Measurements from ENCODE around the gene HEXA. TPM values are rescaled to one million over a fixed set of nuclear protein-coding genes. Genes with fewer than 3 reads are reported as not detected.
"Not testable (repeated sequence)": the region's sequence is repeated elsewhere in the genome, so short reads cannot be mapped to it uniquely, and the experiment has no call there.

HEXA gene
- total RNA-seq, 4 donors from 2014 or later = 35.7 to 61.2 (median 48.3) TPM

DNA sequence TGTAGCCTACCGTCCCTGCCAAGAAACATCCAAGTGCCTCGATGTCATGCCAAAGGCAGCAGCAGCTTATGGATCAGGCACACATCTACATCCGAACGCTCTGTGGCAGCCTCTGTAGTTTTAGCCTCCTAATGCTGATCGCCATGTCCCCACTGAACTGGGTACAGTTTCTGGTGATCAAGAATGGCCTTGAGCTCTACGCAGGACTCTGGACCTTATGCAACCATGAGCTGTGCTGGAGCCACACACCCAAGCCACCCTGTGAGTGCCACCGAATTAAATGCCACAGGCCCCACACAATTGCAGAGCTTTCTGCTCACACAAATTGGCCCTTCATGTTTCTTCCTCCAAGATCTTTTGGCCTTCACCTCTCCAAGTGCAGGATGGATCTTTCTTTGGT is 22.8 kb upstream of the HEXA start:
- no peak for TF ChIP-seq POLR2A (IDR thresholded peaks at IDR 0.05)
- TF ChIP-seq, protein P1, sequence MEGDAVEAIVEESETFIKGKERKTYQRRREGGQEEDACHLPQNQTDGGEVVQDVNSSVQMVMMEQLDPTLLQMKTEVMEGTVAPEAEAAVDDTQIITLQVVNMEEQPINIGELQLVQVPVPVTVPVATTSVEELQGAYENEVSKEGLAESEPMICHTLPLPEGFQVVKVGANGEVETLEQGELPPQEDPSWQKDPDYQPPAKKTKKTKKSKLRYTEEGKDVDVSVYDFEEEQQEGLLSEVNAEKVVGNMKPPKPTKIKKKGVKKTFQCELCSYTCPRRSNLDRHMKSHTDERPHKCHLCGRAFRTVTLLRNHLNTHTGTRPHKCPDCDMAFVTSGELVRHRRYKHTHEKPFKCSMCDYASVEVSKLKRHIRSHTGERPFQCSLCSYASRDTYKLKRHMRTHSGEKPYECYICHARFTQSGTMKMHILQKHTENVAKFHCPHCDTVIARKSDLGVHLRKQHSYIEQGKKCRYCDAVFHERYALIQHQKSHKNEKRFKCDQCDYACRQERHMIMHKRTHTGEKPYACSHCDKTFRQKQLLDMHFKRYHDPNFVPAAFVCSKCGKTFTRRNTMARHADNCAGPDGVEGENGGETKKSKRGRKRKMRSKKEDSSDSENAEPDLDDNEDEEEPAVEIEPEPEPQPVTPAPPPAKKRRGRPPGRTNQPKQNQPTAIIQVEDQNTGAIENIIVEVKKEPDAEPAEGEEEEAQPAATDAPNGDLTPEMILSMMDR (IDR thresholded peaks at IDR 0.05) = no peak
- intact Hi-C loops (cut with DNase I; ENCODE audit: low total_unique reads) = loop anchor here (5.0 kb wide), 1 partner anchor 1271 kb away; no protein-coding TSS in a partner anchor
- H3K4me3 ChIP-seq (ENCODE audit: low read depth, poor library complexity, severe bottlenecking) = no peak overlapping the region
- no peak for DNase-seq (ENCODE audit: low spot score in 2 of 2)
- WGBS, 2 donors = 83 to 85% methylated on average over 7 of the region's 7 CpGs

DNA sequence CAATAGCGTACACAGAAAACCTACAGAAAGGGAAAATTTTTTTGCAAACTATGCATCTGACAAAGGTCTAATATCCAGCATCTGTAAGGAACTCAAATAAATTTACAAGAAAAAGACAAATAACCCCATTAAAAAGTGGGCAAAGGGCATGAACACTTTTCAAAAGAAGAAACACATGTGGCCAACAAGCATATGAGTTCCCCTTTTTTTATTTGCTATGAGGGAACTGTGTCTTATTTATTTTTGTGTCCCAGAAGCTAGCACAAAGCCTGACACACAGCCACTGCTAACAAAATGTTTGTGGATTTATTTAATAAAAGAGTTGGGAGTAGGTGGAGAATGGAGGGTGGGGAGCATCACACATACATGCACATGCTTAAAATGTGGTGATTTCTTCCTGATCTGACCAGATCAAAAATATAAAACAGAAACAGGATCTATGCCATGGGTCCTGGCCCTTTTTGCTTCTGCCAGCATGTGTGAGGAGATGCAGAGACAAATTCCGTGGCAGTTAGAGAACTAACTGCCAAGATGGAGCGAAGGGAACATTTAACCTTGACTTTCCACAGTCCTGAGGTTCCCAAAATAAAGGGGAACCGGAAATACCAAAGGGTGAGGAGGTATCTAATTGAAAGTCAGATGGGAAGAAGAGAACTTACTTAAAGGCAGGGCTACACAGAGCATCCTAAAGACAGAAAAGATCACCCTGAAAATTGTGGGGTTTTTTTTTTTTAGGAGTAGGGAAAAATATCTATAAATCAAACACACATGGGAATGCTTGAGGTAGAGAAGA is 22.2 kb upstream of the HEXA start, which contains the start of gene TMEM202:
TMEM202 (plus strand) TSS at position 510 of the 793 bp plus-strand sequence; CDS start at position 532, 22 bp downstream.
- 69 to 73% methylated on average over 4 of the region's 4 CpGs for WGBS, 2 donors
- intact Hi-C loops (cut with DNase I; ENCODE audit: low total_unique reads) = loop anchor here (5.0 kb wide), 1 partner anchor 1271 kb away; no protein-coding TSS in a partner anchor
- no peak within 1 kb of the TSS for H3K4me3 ChIP-seq (ENCODE audit: low read depth, poor library complexity, severe bottlenecking)
- TF ChIP-seq, protein P1 (IDR thresholded peaks at IDR 0.05) = no peak
- TF ChIP-seq POLR2A (IDR thresholded peaks at IDR 0.05) = no peak
- no peak for DNase-seq (ENCODE audit: low spot score in 2 of 2)

DNA sequence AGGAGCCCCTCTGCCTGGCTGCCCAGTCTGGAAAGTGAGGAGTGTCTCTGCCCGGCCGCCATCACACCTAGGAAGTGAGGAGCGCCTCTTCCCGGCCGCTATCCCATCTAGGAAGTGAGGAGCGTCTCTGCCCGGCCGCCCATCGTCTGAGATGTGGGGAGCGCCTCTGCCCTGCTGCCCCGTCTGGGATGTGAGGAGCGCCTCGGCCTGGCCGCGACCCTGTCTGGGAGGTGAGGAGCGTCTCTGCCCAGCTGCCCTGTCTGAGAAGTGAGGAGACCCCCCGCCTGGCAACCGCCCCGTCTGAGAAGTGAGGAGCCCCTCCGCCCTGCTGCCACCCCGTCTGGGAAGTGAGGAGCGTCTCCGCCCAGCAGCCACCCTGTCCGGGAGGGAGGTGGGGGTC is 20.5 kb upstream of the HEXA start:
- 93% methylated on average over 17 of the region's 24 CpGs; no CpG with 5 or more reads in 1 of the 2 donors for WGBS, 2 donors

DNA sequence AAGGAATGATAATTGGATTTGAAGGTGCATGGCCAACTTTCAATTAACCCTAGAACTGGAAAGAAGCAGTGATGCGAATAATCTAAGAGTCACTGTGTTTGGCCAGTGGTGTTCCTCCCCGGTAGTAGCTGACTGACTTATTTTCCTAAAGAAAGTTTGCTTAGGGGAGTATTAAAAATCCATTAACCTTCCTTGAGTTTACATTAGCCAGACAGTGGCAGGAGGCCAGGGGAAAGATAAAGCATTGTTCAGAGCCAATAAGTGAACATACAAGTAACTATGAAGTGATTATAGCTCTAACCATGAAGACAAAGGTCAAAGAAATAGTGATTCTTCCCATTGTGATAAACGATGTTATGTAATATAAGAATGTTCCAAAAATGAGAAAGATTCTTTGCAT is 13.4 kb upstream of the HEXA start:
- WGBS, 2 donors = 73 to 81% methylated on average over 3 of the region's 3 CpGs
- H3K4me3 ChIP-seq (ENCODE audit: low read depth, poor library complexity, severe bottlenecking) = no peak overlapping the region
- no peak for DNase-seq (ENCODE audit: low spot score in 2 of 2)
- intact Hi-C loops (cut with DNase I; ENCODE audit: low total_unique reads) = no loop called here
- TF ChIP-seq POLR2A (IDR thresholded peaks at IDR 0.05) = no peak
- TF ChIP-seq, protein P1 (IDR thresholded peaks at IDR 0.05) = no peak

More for the DNA sequence above, 20.5 kb upstream of the HEXA start:
- H3K4me3 ChIP-seq (ENCODE audit: low read depth, poor library complexity, severe bottlenecking); DNase-seq (ENCODE audit: low spot score in 2 of 2): not testable (repeated sequence)
- intact Hi-C loops (cut with DNase I; ENCODE audit: low total_unique reads) = loop anchor here (5.0 kb wide), 1 partner anchor 1269 kb away; no protein-coding TSS in a partner anchor

DNA sequence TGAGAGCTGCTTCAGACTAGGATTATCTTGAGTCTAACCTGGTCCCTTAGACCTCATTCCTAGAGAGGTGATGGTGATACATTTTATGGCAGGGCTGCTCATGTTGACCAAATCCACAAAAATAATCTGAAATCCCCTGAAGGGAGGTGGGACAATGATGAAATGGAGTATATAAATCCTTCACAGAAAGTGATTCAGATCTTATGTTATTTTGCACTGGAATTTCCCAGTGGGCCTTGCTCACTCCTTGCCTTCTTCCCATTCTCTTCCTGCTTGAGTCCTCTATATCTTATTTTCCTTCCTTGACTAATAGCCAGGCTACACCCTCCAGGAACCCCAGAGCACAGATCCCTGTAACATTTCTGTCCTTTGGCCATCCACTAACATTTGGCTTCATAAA is 11.9 kb upstream of the HEXA start:
- H3K4me3 ChIP-seq (ENCODE audit: low read depth, poor library complexity, severe bottlenecking) = no peak overlapping the region
- DNase-seq (ENCODE audit: low spot score in 2 of 2) = no peak
- intact Hi-C loops (cut with DNase I; ENCODE audit: low total_unique reads) = no loop called here
- TF ChIP-seq, protein P1 (IDR thresholded peaks at IDR 0.05) = no peak
- no peak for TF ChIP-seq POLR2A (IDR thresholded peaks at IDR 0.05)

DNA sequence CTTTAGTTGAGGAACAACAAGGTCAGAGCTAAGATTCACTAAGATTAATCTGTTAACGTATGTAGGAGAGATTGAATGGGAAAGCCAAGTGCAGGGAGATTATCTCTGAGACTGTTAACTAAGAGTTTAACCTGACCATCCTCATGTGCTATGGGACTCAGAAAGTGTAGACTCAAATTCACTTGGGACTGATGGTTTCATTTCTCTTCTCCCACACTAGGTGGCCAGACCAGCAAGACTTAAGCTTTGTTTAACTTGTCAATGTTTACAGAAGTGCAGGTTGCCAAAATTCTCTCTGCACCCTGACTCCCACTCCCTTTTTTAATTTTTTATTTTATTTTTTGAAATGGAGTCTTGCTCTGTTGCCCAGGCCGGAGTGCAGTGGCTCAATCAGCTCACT is 6.3 kb upstream of the HEXA start:
- intact Hi-C loops (cut with DNase I; ENCODE audit: low total_unique reads) = no loop called here
- no peak overlapping the region for H3K4me3 ChIP-seq (ENCODE audit: low read depth, poor library complexity, severe bottlenecking)
- TF ChIP-seq POLR2A (IDR thresholded peaks at IDR 0.05) = no peak
- TF ChIP-seq, protein P1 (IDR thresholded peaks at IDR 0.05) = no peak
- 75 to 80% methylated on average over 2 of the region's 2 CpGs for WGBS, 2 donors
- DNase-seq (ENCODE audit: low spot score in 2 of 2) = no peak

All from lower leg skin (tissue), 4 donors.